IPS DF 6.9 (cell line): ENCODE data around the gene NTNG2.

Source experiments
- DNase-seq: peaks from one replicate; pipeline ENCODE4 v3.0.0-alpha.2; 2013; ENCODE audit warnings: low read depth, low spot score
- H3K27ac ChIP-seq: one replicate; pipeline ENCODE4 v1.5.1; 2013; ENCODE audit warnings: low read length, control low read depth
- H3K27me3 ChIP-seq: 2 replicates; pipeline ENCODE4 v1.6.1; 2013; ENCODE audit warnings: mild to moderate bottlenecking, low read length; ENCODE audit not compliant: control insufficient read depth, insufficient read depth
- H3K36me3 ChIP-seq: 2 replicates; pipeline ENCODE4 v1.6.1; 2013; ENCODE audit warnings: low read length; ENCODE audit not compliant: control insufficient read depth, insufficient read depth
- H3K4me1 ChIP-seq: 2 replicates; pipeline ENCODE4 v1.6.1; 2013; ENCODE audit warnings: low read length; ENCODE audit not compliant: control insufficient read depth, insufficient read depth
- H3K4me3 ChIP-seq: 2 replicates; pipeline ENCODE4 v1.5.1; 2013; ENCODE audit warnings: mild to moderate bottlenecking, low read length
- H3K9me3 ChIP-seq: 2 replicates; pipeline ENCODE4 v1.6.1; 2013; ENCODE audit warnings: low read length, inconsistent platforms; ENCODE audit not compliant: control insufficient read depth, insufficient read depth
- WGBS: extraction: QIAGEN DNeasy Blood & Tissue Kit; methylation state at CpG from one replicate; pipeline ENCODE4 v1.1.7; 2013; ENCODE audit warnings: mixed read lengths, missing lambda C conversion rate; ENCODE audit not compliant: insufficient read length, insufficient coverage; 5-methylcytosine and 5-hydroxymethylcytosine counted together

Gene NTNG2

GRCh38 chr9:132157347-132158116 is 4.3 kb upstream of the NTNG2 start:
- Histone ChIP-seq H3K4me1 (0 out of 2 replicates have a peak, but pooled peaks cover 7% of the 10 kb centered on the region), H3K27me3 (peaks cover 9% of the 10 kb centered on the region; the same call in 1 of the 2 replicates), H3K27ac (no peak overlapping the region), H3K36me3 (no peaks in the 10 kb centered on the region), H3K4me3 (no peak overlapping the region), H3K9me3 (no peaks in the 10 kb centered on the region)
- no CpG with 5 or more reads among the region's 19 CpGs for WGBS
- DNase-seq = no peak

GRCh38 chr9:132160802-132161742 is 786 bp upstream of the NTNG2 start:
- H3K36me3 ChIP-seq = no peaks in the 10 kb centered on the region
- 0 out of 2 replicates have a peak, but pooled peaks cover 2% of the 10 kb centered on the region for H3K4me1 ChIP-seq
- H3K9me3 ChIP-seq = no peaks in the 10 kb centered on the region
- H3K27me3 ChIP-seq = peaks cover 38% of the 10 kb centered on the region
- no peak overlapping the region for H3K27ac ChIP-seq
- DNase-seq = no peak
- no CpG with 5 or more reads among the region's 50 CpGs for WGBS
- peak overlapping the region; percentile 49; the same call in 1 of the 2 replicates for H3K4me3 ChIP-seq

GRCh38 chr9:132162764-132163456 is 1.1 kb downstream of the NTNG2 start:
- Histone ChIP-seq H3K4me3 (peak overlapping the region; percentile 49; the same call in 1 of the 2 replicates), H3K27me3 (peaks cover 38% of the 10 kb centered on the region), H3K4me1 (0 out of 2 replicates have a peak, but pooled peaks cover 2% of the 10 kb centered on the region), H3K27ac (no peak overlapping the region), H3K36me3 (no peaks in the 10 kb centered on the region), H3K9me3 (no peaks in the 10 kb centered on the region)
- DNase-seq = no peak
- no CpG with 5 or more reads among the region's 74 CpGs for WGBS

GRCh38 chr9:132163457-132163875 is 1.6 kb downstream of the NTNG2 start:
- Histone ChIP-seq H3K4me3 (peak overlapping the region; percentile 49; the same call in 1 of the 2 replicates), H3K27ac (no peak overlapping the region), H3K9me3 (no peaks in the 10 kb centered on the region), H3K4me1 (0 out of 2 replicates have a peak, but pooled peaks cover 2% of the 10 kb centered on the region), H3K36me3 (no peaks in the 10 kb centered on the region), H3K27me3 (peaks cover 38% of the 10 kb centered on the region)
- no peak for DNase-seq
- WGBS = no CpG with 5 or more reads among the region's 29 CpGs

- H3K27me3 ChIP-seq = peaks cover 38% of the 10 kb centered on the region
Measured at GRCh38 chr9:132163876-132164603, 2.2 kb downstream of the NTNG2 start.

GRCh38 chr9:132164604-132165362 is 2.9 kb downstream of the NTNG2 start:
- no peaks in the 10 kb centered on the region for H3K9me3 ChIP-seq
- H3K27me3 ChIP-seq = peaks cover 36% of the 10 kb centered on the region
- H3K4me3 ChIP-seq = no peak overlapping the region
- no peak for DNase-seq
- H3K4me1 ChIP-seq = peaks cover 4% of the 10 kb centered on the region; the same call in 1 of the 2 replicates
- WGBS = no CpG with 5 or more reads among the region's 16 CpGs
- no peak overlapping the region for H3K27ac ChIP-seq
- no peaks in the 10 kb centered on the region for H3K36me3 ChIP-seq

More at GRCh38 chr9:132163876-132164603, 2.2 kb downstream of the NTNG2 start:
- Histone ChIP-seq H3K36me3 (no peaks in the 10 kb centered on the region), H3K4me3 (no peak overlapping the region; the same call in 1 of the 2 replicates), H3K9me3 (no peaks in the 10 kb centered on the region), H3K4me1 (0 out of 2 replicates have a peak, but pooled peaks cover 2% of the 10 kb centered on the region), H3K27ac (no peak overlapping the region)
- no peak for DNase-seq
- WGBS = no CpG with 5 or more reads among the region's 45 CpGs

GRCh38 chr9:132166599-132166998 is 4.7 kb downstream of the NTNG2 start:
- Histone ChIP-seq H3K27ac (no peak overlapping the region), H3K36me3 (no peaks in the 10 kb centered on the region), H3K27me3 (peaks cover 33% of the 10 kb centered on the region), H3K4me1 (peaks cover 2% of the 10 kb centered on the region; the same call in 1 of the 2 replicates), H3K9me3 (no peaks in the 10 kb centered on the region), H3K4me3 (no peak overlapping the region)
- no peak for DNase-seq
- WGBS = no CpG with 5 or more reads among the region's 19 CpGs

GRCh38 chr9:132167192-132167591 is 5.3 kb downstream of the NTNG2 start:
- H3K27me3 ChIP-seq = peaks cover 32% of the 10 kb centered on the region
- H3K4me3 ChIP-seq = no peak overlapping the region
- no peaks in the 10 kb centered on the region for H3K36me3 ChIP-seq
- no CpG with 5 or more reads among the region's 7 CpGs for WGBS
- no peak overlapping the region for H3K27ac ChIP-seq
- DNase-seq = no peak
- peaks cover 2% of the 10 kb centered on the region; the same call in 1 of the 2 replicates for H3K4me1 ChIP-seq
- no peaks in the 10 kb centered on the region for H3K9me3 ChIP-seq

GRCh38 chr9:132168347-132168746 is 6.5 kb downstream of the NTNG2 start:
- DNase-seq = no peak
- Histone ChIP-seq H3K9me3 (no peaks in the 10 kb centered on the region), H3K27ac (no peak overlapping the region), H3K36me3 (no peaks in the 10 kb centered on the region), H3K4me3 (no peak overlapping the region), H3K4me1 (peaks cover 2% of the 10 kb centered on the region; the same call in 1 of the 2 replicates), H3K27me3 (peaks cover 23% of the 10 kb centered on the region)
- no CpG with 5 or more reads among the region's 8 CpGs for WGBS
